HCT116 (cell line): ENCODE data around the gene SFXN5.

Experiments used
- CEBPB ChIP-seq: IDR thresholded peaks from 2 replicates; pipeline ENCODE4 v1.6.1; 2012; ENCODE audit warnings: low read depth
- CTCF ChIP-seq, 3 experiments: fragments of 200-600 bp in 1 of 3; sonication (generic) in 1 of 3; IDR thresholded peaks in 2 of 3; conservative IDR thresholded peaks in 1 of 3; 2 replicates each; pipeline ENCODE4 v1.5.1; 2012 to 2017; ENCODE audit warnings: low read depth in 2 of 3, low read length in 2 of 3, antibody characterized with exemption in 1 of 3, borderline replicate concordance in 1 of 3, control low read depth in 1 of 3, mild to moderate bottlenecking in 1 of 3, mixed read lengths in 1 of 3, mixed run types in 1 of 3, moderate library complexity in 1 of 3; ENCODE audit not compliant: insufficient read depth in 1 of 3
- EZH2 ChIP-seq: fragments of 200-600 bp; sonication (generic); IDR thresholded peaks from 2 replicates; pipeline ENCODE4 v1.6.1; 2017; ENCODE audit warnings: antibody characterized with exemption, mixed run types
- MAX ChIP-seq: IDR thresholded peaks from 2 replicates; pipeline ENCODE4 v1.6.1; 2012
- POLR2A ChIP-seq: IDR thresholded peaks from 2 replicates; pipeline ENCODE4 v1.7.0; 2011; ENCODE audit warnings: borderline replicate concordance; ENCODE audit not compliant: insufficient read depth, insufficient read length; ENCODE audit errors: extremely low read depth
- POLR2AphosphoS5 ChIP-seq: IDR thresholded peaks from 2 replicates; pipeline ENCODE4 v1.6.1; 2011; ENCODE audit warnings: mild to moderate bottlenecking, low read depth, low read length, moderate library complexity
- RAD21 ChIP-seq: IDR thresholded peaks from 2 replicates; pipeline ENCODE4 v1.6.1; 2012; ENCODE audit warnings: low read depth, mild to moderate bottlenecking
- SIN3A ChIP-seq: IDR thresholded peaks from 2 replicates; pipeline ENCODE4 v1.6.1; 2012; ENCODE audit warnings: low read depth
- SRF ChIP-seq: IDR thresholded peaks from 2 replicates; pipeline ENCODE4 v1.6.1; 2012; ENCODE audit warnings: low read depth

GRCh38 chr2:72942881-72943418, 128.6 kb downstream of the SFXN5 start:
- TF ChIP-seq CEBPB (no peak), CTCF (IDR thresholded peaks at IDR 0.05 in 2 of 3, conservative IDR thresholded peaks at IDR 0.05 in 1 of 3; ENCODE audit: borderline replicate concordance in 1 of 3, insufficient read depth in 1 of 3, low read depth in 2 of 3, low read length in 2 of 3) (no peak), EZH2 (no peak), POLR2A (no peak), SIN3A (no peak), RAD21 (no peak), POLR2AphosphoS5 (no peak), MAX (no peak), SRF (no peak)
